ENCODE data around the gene CHST1.

CHST1 gene

GRCh38 chr11:45605051-45605450 is 60.4 kb downstream of the CHST1 start:
- no peak for DNase-seq

- no peak for DNase-seq
Observed at GRCh38 chr11:45603946-45604682, 61.3 kb downstream of the CHST1 start.

GRCh38 chr11:45599161-45599943 is 66.1 kb downstream of the CHST1 start:
- DNase-seq: no peak
